Inflammatory macrophage treated with lipopolysaccharide for 4 hours (primary cell): ENCODE data around the gene TSPAN5.

Experiments
- DNase-seq: peaks from one replicate; pipeline ENCODE4 v3.0.0-alpha.2; 2020

The TSPAN5 gene

DNA sequence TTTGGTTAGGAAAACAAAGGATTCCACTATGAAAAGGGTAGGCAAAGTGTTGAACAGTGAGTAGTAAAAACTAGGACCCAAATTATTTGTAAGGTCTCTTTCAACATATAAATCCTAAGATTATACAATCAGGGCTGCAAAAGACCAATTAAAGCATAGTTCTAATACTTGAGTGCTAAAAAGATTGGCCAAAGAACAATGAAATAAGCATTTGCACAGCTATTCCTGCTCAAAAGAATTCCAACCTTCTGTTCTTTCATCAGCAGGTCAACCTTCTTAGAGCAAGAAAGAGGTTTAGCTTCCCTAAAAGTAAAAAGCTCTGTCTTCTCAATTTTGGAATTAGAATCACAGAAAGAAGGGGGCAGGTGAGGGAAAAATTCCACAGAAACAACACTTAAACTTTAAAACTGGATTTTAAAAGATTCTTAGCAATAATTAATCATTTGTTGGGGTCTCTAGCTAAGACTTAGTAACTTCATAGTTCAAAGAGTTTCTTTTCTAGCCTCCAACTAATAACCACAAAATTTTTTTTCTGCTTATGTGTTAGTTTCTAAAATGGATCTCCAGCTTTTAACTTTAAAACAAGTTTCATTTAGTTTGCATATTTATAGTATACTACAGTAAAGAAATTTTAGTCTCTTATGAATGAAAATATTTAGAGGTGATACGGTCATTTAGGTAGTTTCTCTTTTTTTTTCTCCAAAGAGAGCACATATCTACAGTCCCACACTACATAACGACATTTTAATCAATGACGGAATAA, 16.3 kb downstream of the TSPAN5 start:
- no peak for DNase-seq

DNA sequence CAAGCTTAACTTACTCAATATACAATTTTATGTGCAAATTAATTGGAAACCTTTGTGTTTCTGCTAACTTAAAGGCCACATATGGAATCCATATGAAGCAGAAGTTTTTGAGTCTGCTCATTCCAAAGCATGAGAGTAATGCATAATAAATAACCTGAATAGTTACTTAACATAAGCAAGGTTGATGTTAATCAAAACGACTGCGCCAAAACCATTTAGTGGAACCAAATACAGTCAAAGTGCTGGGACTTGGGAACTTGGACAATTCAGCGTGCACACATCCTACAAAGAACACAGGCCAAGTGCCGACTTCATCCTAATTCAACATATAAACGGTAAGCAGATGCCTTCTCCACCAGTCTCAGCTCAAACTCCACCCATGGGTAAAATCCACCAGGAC, 17.0 kb downstream of the TSPAN5 start:
- DNase-seq: no peak

DNA sequence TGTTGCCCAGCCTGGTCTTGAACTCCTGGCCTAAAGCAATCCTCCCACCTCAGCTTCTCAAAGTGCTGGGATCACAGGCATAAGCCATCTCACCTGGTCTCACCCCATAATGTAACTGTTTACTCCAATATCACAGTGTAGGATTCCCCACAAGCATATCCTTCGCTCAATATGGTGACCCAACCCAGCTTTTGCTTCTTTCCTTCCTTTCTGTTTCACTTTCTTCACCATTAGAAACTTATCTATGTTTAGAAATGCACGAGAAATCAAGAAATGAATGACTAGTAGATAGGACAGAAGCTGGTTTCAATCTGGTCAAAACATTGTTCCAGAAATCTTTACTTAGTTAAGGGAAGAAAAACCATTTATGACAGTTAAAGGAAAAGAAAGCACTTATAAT, 18.9 kb downstream of the TSPAN5 start:
- DNase-seq: no peak

DNA sequence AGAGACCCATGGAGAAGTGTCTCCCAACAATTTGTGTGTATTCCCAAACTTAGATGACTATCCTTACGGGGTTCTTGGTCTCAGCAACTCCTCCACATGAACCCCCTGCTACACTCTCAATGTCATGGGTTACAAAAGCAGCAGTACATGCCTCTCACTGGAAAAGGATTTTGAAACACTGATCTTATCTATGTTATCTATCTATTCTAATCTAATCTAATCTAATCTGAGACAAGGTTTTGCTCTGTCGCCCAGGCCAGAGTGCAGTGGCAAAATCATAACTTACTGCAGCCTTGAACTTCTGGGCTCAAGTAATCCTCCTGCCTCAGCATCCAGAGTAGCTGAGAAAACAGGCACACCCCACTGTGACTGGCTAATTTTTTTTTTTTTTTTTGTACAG, 19.3 kb downstream of the TSPAN5 start:
- no peak for DNase-seq

DNA sequence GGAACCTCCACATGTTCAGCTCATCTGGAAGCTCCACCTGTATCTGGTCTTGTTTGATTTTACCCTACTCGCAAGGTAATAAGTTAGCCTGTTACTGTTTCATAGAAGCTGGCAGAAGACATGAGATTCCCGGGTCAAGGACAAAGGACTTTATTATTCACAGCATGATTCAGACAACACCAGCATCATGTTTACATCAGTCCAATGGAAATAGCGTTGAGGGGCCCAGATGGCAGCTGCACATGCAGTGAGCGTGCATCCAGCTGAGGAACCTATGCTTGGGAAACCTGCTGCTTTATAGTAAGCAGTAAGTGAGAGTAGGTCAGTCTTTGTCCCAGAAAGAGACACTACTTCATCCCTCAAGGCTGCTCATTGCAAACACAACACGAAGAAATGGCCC, 19.8 kb downstream of the TSPAN5 start:
- no peak for DNase-seq

DNA sequence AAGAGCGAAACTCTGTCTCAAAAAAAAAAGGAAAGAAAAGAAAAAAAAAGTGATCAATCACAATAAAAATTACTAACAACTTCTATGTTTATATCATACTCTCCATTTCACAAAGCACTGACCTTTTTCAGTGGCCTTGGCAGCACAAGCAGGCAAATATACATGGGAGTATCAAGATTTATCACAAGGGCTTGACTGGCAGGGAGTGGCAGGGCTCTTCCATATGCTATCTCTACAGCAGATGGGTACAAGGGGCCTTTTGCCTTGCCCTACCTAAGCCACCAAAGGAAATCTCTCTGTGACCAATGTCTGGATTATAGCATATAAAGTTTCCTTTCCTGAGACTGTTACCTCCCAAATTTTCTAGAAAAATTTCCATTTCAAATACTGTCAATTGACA, 24.4 kb downstream of the TSPAN5 start:
- no peak for DNase-seq

DNA sequence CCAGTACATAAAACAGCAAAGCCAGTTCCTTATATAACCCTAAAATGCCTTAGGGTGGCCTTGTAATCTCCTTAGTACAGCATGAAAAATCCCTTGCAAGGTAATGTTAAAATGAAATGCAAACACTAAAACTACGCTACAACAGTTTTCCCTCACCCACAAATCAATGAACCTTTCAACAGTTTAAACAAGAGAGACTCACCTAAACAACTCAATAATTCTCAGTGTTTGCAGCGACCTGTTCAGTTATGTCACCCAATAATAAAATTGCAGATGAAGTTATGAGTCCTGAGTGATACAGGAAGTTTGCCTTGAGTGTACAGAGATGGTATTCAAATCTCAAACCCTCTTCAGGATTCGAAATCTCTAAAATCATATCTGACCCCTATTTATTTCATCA, 25.3 kb downstream of the TSPAN5 start:
- no peak for DNase-seq

DNA sequence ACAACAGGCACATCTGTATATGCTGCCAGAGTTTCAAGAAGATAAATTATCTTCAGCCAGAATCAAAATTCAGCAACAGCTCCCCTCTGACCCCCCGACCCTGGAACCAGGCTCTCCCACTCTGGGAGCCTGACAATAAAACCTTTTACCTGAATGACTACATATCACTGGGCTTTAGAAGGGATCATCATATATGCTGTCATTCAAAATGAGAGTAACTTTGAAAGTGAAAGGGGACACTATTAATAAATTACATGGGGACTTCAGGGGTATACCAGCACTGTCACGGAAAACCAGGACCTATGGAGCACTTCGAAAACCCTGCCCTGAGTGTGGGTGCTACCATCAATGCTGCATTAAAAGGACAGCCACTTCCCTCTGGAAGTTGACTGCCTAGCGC, 26.2 kb downstream of the TSPAN5 start:
- no peak for DNase-seq

DNA sequence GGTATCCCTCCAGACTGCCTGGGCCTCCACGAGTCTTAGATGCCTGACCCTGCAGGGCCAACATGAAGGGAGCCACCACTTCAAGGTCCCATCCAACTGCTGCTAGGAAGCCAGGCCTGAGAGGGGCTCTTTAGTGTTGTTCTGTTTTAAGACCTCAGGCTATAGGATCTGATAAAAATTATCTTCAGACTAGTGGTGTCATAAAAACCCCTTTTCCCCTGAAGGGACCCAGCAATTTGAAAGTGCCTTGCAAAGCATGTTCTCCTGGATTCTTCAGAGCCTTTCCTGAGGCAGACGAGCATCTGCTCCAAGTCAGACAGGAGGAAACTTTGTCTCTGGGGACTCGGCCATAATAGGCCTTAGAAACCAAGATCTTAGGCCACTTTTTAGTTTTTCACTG, 26.9 kb downstream of the TSPAN5 start:
- no peak for DNase-seq

DNA sequence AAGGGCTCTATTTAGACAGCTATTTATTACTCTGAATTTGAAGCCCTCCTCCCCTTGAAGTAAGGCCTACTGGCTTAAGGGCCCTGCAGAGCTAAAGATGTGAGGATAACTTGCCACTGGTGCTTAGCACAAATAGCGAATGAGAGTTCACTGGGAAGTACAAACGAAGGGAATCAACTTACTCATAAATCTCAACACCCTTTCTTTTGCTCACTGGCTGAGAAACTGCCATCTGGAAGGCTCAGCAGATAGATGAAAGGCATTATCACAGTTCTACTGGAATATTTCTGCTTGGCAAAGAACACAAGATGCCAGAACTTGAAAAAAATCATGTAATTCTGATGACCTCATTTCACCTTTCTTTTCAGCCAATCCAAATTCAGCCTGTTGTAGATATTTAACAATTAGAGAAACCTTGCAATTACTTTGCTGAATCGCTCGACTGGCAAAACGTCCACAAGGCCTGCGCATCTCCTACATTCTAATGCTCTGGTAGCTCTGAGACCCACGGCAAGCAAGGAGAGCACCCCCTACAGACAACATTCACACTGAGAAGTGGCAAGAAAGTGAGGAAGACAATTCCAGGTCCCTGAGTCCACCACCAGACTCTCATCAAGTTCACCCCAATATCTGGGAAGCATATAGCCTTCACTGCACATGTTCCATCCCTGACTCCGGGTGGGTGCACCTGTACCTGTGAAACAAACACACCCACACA, 27.5 kb downstream of the TSPAN5 start:
- DNase-seq: no peak

DNA sequence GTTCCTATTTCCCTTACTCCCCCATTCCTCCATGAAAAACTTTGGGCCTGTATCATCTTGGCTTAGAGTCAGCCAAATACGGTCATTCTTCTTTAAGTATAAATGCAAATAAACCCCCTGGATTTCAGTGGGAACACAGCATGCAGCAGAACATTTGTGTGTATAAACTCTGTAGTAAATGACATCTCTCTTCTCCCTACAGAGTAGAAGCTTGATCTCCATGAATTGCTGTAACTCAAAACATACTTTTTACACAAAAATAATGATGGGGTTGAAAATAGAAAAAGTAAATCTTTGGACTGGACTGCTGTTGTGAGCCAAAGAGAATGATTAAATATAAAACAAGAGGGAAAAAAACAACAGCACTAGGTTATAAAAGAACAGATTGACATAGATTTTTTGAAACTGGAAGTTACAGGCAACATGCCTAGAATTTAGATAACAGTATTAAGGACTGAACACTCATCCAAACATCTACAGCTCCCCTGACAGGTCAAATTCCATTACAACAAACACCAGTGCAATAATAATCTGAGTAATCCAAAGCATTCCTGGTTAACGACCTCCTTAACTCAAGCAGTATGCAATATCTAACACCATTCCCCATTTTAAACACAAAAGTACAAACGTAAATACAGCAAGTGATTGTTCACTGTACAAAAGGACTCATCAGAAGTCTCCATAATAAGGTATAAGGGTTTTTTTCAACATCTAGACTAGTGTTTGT, 30.7 kb downstream of the TSPAN5 start:
- DNase-seq: no peak

DNA sequence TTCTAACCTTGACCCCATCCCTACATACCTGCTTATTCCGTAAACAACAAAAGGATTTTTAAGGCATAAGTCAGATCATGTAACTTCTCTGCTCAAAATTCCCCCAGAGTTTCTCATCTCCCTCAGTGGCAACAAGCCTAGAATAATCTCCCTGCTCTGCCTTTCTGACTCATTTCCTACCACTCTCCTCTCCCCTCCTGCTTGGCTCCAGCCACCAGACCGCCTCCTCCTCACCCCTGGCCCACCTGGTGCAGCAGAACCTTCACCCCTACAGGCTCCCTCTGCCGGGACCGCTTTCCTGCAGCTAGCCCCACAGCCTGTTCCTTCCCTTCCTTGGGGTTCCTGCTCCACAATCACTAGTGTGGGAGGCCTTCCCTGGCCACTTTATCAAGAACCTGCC, 32.1 kb downstream of the TSPAN5 start:
- no peak for DNase-seq

DNA sequence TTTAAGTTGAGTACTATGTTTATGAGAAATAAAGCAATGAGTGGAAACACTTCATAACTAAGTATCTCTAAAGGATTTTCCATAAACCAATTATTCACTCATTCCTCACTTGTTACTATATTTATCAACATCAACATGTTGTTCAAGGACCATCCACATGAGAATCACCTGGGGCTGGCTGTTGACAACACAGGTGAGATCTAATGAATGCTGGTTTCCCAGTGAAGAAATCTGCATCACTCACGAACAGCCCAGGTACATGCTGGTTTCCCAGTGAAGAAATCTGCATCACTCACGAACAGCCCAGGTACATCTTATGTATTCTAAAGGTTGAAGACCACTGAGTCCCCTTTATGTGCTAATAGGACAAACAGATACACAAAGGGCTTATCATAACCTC, 32.5 kb downstream of the TSPAN5 start:
- DNase-seq: no peak

DNA sequence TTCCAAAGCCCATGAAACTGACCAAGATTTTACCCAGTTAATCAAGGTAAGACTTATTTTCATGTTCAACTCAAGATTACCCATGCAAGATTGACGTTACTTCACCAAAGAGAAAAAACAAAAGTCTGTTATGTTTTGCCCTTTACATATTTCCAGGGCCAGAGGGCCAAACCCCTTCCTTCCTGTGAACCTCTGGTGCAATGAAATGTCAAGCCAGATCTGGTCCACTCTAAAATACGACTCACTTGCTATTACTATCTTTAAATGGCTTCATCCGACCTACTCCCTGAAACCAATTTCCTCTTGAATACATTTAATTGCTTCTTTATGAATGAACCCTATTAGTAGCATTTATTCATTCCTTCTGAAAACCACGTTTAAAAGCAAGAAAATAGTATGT, 33.0 kb downstream of the TSPAN5 start:
- DNase-seq: no peak

DNA sequence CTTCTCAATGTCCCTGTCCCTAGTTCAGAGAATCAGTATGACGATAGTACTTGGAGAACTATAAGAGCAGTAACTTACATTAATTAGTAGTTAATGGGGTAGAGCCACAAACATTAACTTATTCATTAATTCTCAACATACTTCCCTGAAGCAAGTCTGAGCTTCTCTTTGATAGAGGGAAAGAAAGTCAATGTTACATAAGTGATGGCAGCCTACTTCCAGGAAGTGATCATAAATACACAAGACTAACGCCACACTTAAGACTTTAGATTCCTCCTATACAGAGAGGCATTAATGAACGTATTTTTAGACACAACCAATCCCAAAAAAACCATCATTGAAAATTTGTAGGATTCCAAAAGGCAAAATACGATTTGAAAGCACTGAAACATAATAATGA, 33.8 kb downstream of the TSPAN5 start:
- DNase-seq: no peak

DNA sequence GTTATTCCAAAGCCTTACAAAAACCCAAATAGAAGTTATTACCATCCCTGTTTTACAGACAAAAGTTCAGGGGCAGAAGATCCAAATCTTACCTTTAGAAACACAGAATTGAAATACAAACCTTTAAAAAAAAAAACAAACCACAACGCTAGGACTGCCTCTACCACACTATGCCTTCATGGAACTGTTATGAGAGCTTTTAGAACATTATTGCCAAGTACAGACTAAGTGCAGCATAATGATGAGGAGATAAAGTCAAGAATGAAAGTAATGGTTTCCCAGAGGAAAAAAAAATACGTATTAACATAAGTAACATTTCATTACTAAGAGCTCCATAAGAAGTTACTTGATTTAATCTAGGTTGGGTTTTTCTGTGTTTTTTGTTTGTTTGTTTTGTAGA, 34.3 kb downstream of the TSPAN5 start:
- no peak for DNase-seq

DNA sequence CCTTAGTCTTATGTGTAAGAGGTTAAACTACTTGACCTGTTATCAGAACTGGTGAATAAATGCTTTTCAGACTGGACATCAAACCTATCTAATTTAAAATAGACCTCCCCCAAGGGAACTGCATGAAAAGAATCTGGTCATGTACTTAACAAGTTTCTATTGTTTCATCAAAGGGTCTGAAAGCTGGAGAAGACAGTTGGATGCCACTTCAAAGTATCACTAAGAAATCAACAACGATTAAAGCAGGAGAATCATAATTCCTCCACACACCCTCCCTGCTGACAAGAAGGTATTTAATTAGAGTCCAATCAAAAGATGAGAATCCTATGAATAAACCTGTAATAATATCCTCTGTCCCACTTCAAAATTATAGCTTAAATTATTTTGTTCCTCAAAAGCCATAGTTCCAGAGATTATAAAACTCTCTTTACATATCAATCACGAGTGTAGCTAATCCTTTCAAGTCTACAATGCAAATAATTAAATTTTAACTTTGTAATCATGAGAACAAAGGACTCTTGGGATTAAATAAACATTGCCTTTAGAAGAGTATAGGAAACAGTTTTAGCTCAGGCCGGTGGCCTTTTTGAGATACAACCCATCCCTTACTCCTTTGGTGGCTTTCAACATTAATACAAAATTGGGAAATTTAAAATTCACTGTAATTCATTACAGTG, 35.1 kb downstream of the TSPAN5 start:
- no peak for DNase-seq

DNA sequence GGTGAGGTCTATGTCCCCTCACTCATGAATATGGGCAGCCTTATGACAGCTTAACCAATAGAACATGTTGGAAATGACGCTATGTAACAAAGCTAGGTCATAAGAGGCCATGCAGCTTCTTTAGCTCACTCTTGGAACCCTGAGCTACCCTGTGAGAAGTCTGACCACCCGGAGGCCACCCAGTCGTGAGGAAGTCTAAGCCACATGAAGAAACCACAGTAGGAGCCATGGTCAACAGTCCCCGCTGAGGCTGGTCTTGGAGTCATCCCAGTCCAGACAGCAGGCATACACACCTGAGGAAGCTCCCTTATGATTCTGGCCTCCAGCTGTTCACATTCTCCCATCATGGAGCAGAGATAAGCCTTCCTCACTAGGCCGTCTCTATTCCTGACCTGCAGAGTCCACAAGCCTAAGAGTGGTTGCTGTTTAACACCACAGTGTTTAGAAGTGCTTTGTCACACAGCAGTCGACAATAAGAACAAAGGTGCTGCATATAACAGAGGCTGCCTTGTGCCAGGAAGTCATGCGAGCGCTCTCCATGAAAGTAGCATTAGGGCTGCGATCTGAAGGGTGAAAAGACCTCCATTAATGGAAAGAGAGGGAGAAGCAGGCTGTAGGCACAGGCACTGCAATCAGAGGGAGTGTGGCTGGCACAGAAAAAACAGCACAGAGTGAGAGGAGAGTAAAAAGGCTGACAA, 38.2 kb downstream of the TSPAN5 start:
- DNase-seq: no peak

DNA sequence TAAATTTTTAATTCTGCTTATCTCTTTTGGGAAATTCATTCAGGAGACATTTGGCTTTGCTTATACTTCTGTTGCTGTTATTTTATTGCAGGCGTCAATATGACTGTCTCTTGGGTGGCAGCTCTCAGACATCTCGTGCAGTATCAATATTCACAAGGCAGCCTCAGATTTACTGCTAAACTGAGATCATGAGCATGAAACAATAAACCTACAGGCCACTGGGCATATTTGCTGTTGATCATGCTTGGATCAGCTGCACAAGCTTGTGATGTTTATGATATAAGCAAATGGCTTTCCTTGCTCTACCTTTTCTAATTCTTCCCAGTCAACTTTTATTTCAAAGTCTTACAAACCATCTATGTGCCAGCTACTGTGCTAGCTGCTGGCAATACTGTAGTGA, 39.2 kb downstream of the TSPAN5 start:
- no peak for DNase-seq

DNA sequence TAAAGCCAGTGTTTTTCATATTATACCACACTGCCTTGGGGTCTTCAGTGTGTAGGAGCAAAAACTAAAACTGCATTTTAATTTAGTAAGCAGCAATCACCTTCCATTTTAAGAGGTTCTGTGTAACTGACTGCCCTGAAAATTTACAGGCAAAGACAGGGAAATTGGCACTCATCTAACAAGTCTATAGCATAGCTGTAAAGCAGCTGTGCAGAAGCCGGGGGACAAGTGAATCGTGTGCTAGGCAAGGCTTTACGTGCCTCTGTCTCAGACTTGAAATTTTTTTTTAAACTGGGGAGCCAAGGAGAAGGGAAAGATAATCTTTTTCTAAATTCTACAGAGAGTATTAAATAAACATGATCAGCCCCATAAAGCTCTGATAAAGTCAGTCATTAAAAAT, 39.7 kb downstream of the TSPAN5 start:
- no peak for DNase-seq

DNA sequence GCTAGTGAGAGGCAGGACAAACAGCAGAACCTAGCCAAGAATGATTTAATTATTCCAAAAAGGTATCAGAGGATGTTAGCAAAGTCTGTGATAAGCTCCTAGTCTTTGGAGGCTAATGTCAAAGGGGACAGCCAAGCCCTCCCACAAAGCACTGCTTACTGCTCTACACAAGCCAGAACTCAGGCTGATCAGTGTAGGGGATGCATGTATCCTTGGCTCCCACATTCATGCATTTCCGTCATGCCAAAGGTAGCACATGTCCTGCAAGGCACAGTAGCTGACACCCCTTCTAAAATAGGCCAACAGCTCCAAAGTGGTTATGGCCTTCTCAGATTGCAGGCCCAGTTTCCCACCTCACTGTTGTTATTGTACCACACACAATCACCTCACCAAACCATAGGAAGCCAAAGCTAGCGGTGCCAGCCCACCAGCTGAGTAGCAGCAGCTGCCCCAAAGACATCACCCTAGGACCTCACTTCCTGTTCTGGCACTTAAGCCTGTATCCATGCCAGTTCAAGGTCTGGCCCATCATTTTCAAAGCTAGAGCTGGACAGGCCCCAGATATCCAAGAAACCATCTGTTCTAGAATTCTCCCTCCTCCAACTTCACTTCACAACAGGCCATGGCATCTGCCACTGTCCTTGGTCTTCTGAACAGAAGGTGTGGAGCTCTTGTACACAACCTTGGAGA, 40.9 kb downstream of the TSPAN5 start:
- DNase-seq: no peak

DNA sequence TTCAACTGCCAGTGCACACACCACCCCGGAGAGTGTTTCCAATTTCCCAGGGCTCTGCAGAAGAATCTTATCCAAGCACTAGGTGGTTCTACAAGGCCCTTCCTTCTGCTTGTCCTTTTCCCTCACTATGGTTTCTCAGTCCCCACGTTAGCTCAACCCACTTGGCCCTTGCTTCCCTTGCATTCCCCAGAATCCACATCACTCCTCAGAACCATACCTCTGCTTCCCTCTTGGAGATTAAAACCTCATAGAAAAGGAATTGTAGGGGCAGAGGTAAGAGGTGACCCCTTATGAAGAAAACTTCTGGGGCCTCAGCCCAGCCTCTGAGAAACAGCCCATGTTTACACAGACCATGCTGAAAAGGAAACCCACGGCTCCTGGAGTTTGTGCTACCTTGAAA, 42.4 kb downstream of the TSPAN5 start:
- no peak for DNase-seq
